NCI-H748 treated with DMSO at 0.1 percent for 48 hours (cell line): ENCODE results near the gene CBX8.
A peak's percentile ranks its signal among the peaks of the same experiment; 100 is the strongest.
"Not testable (repeated sequence)": the region's sequence is repeated elsewhere in the genome, so short reads cannot be mapped to it uniquely, and the experiment has no call there.

Experiments
- DNase-seq: peaks from one replicate; lab custom pipeline; 2025; lab: John Stamatoyannopoulos, UW

CBX8 gene

GRCh38 chr17:79779084-79779529 lies 17.8 kb downstream of the CBX8 start:
- DNase-seq: no peak

DNA sequence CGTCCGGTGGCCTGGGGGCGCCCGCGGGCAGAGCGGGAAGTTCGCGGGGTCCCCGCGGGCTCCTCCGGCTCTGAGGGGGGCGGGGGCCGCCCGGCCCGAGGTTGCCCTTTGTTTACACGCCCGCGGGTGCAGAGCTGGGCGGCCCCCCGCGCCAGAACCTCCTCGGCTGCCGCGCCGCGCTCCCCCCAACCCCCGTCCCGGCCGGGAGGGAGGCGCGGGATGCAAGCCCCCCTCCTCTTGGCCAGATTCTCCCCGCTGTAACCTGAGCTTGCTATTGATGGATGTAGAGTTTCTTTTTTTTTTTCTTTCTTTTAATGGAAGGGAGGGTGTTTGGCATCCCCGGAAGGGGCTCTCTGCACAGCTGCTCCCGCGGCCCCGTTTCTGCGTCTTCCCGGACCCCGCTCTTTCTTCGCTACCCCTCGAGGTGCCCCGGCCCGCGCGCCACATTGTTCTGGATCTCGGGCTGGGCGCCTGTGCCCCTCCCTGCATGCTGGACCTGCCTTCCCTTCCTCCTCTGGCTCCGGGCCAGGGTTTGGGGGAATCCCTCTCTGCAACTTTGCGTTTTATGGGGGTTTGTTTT lies 18.3 kb downstream of the CBX8 start:
- no peak for DNase-seq

DNA sequence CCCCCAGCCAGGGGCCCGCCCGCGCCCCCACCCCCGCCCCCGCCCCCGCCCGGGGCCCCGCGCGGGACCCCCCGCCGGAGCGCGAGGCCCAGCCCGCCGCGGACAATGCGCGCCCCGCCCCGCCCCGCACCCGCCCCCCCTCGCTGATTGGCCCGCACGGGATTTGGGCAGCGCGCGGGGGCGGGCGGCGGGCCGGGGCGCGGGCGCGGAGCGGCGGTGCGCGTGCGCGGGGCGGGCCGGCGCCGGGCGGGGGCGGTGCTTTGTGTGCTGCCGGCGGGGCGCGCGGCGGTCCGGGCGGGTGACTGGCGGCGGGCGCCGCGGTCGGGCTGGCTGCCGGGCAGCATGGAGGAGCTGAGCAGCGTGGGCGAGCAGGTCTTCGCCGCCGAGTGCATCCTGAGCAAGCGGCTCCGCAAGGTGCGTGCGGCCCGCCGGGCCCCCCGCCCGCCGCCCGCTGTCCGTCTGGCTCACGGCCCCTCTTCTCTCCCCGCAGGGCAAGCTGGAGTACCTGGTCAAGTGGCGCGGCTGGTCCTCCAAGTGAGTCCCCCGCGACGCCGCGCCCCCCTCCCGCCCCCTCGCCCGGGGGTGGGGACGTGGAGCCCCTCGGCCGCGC lies 18.9 kb downstream of the CBX8 start, which contains the start of gene CBX2:
Gene CBX2 (plus strand): TSS at position 255 of the 610 bp plus-strand sequence. CDS start 88 bp downstream, at position 343.
- peak; percentile 27 for DNase-seq

DNA sequence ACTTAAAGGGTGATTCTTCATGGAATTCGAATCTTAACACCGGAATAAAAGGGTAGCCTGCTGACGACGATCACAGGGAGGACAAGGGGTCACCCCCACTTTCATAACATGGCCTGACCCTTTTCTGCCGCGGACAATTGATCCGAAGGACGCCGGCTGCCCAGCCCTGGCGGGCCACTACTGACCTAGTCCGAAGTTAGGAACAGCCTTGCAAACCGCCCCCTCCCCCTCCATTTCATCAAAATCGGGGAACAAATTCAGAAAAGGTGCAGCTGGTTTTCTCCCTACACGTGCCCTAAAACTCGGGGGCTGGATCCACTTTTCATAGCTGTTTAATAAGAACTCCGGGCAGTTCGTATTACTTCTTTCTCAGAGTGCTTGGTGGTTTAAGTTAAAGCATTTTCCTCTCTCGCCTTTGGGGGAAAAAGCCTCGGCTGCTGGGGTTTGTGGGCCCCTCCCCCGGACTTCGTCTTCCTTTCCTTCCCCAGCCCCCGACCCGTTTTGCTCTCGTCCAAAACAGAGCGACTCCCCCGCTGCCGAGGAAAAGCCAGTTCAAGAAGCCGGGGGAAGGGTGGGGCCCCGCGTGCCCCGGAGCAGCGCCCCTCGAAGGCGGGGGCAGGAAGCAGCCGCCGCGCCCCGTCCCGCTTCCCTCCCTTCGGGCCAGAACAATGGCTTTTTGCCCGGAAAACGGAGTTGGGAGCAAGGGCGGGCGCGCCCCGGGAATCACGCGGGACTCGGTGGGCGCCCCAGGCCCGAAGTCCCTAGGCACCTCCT lies 19.6 kb downstream of the CBX8 start:
- peak; percentile 27 for DNase-seq

DNA sequence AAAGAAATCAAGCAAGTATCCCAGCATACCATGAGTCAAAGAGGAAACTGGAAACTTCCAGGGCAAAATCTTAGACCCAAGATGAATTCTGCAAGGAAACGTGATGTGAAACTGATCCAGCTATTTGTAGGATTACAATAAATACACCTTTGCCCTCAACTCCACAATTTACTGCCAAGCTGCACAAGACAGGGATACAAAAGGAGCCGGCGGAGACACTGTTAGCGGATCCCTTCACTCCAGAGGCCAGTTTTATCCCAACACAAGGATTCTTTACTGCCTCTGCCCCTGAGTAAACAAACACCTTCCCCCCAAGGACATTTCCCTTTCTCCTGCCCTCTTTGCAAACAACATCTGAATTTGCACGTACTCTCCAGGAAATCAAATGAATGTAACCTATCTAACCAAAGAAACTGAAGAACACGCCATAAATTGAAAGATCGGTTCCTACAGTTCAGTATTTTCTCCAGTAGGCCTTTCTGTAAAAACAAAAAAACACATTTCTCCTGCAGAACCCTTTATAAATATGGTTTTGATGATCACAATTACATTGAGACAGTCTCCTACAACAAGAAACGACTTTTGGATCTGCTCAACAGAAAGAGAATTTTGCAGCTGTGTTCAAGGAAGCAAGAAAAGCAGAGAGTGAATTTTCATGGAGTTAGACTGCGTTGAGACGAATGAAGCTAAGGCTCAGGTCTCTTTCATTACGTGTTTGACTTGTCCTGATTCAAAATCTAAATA lies 20.3 kb downstream of the CBX8 start:
- peak; percentile 12 for DNase-seq

- DNase-seq: no peak
These were observed 21.2 kb downstream of the CBX8 start for GRCh38 chr17:79775632-79776031.

- no peak for DNase-seq
These were observed 22.3 kb downstream of the CBX8 start for GRCh38 chr17:79774561-79774975.

GRCh38 chr17:79772726-79773125 lies 24.2 kb downstream of the CBX8 start:
- DNase-seq: not testable (repeated sequence)

GRCh38 chr17:79771276-79771675 lies 25.6 kb downstream of the CBX8 start:
- DNase-seq: no peak

- DNase-seq: no peak
These were observed 27.0 kb downstream of the CBX8 start for GRCh38 chr17:79769570-79770506.

DNA sequence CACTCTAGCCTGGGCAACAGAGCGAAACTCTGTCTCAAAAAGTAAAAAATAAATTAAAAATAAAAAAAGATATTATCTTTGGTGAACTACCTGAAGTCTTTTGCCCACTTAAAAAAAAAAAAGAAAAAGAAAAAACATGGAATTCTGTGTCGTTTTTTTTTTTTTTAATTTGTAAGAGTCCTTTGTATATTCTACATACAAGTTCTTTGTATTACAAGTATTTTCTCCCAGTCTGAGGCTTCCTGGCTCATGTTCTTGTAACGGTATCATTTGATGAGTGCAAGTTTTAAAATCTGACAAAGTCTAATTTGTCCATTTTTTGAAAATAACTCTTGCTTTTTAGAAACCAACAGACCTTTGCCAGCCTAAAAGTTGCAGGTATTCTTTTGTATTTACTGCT lies 31.2 kb downstream of the CBX8 start:
- DNase-seq: no peak

GRCh38 chr17:79761894-79762589 lies 34.8 kb downstream of the CBX8 start:
- no peak for DNase-seq

GRCh38 chr17:79760197-79760906 lies 36.5 kb downstream of the CBX8 start:
- DNase-seq: no peak

GRCh38 chr17:79758271-79758670 lies 38.6 kb downstream of the CBX8 start:
- no peak for DNase-seq

DNA sequence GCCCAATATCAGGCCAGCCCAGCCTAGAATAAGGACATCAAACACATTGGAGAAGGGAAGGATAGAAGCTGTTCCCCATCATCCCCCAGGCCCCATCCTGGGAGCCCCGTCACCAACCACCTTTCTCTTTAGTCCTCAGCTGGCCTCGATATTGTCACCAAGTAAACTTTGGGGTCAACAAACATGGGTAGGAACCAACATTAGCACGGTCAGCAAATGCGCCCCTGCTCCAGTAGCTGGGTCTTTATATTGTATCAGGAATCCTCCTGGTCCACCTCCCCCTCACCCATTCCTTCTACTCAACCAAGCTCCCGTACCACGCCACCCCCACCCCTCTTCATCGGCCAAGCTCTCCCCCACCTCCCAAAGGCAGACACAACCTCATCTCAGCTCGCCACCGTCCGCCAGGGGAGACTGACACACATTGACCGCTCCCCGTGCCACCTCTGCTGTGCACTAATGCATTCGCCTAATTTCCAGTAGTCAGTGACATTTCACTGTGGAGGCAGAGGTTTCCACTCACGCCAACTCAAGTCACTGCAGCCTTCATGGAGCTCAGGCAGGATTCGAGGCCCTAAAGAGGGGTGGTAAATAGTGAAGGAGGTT lies 39.6 kb downstream of the CBX8 start:
- no peak for DNase-seq

GRCh38 chr17:79755591-79755990 lies 41.3 kb downstream of the CBX8 start:
- no peak for DNase-seq

DNA sequence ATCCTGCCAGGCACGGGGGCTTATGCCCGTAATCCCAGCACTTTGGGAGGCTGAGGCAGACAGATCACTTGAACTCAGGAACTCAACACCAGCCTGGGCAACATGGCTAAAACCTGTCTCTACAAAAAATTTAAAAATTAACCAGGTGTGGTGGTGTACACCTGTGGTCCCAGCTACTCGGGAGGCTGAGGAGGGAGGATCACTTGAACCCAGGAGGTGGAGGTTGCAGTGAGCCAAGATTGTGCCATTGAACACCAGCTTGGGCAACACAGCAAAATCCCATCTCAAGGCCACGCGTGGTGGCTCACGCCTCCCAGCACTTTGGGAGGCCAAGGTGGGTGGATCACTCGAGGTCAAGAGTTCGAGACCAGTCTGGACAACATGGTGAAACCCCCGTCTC lies 42.0 kb downstream of the CBX8 start:
- DNase-seq: not testable (repeated sequence)

DNA sequence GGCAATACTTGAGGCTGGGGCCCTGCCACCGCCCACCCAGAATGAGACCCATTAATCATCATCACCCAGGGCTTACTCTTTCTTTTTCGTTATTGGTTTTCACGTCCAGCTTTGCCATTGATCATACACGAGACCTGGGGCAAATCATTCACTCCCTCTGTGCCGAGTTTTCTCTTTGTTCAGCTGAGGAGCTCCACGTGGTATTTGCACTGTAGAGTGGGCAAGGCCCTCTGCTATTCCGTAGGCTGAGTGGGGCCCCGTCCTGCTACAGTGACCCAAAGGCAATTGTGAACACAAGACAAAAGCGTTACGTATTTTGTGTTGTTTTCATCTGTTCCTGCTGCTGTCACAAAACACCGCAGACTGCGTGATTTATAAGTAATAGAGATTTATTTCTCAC lies 42.5 kb downstream of the CBX8 start:
- no peak for DNase-seq

DNA sequence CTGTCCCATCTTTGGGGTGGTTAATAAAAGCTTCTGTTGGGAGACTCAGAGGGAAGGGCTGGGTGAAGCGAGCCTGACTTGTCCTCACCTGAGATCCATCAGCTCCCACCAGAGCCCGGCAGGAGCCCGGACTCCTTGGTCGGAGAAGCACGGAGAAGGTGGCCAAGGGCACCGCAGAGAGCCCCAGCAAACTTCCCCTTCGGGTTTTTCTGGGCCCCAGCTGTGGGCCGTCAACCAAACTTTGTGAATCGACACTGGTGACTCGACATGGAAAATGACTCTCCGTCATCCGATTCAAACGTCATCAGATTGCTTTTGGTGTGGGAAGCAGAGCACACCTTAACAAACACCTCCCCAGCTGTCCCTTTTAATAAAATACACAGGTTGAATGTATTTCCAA lies 44.7 kb downstream of the CBX8 start:
- DNase-seq: no peak
